ENCODE results near the gene MAPKAP1. TPM values are rescaled to one million over a fixed set of nuclear protein-coding genes. Genes with fewer than 3 reads are reported as not detected.

MAPKAP1 gene
- 82.5 and 84.4 TPM in 2 replicates for total RNA-seq

GRCh38 chr9:125706651-125707471, at the start of gene MAPKAP1:
TSS of gene MAPKAP1 (minus strand) at chr9:125707208. CDS start at chr9:125672574, 34,634 bp downstream.
- DNase-seq: peak; percentile 96

GRCh38 chr9:125756518-125756917, 49.5 kb upstream of the MAPKAP1 start:
- no peak for DNase-seq

DNA sequence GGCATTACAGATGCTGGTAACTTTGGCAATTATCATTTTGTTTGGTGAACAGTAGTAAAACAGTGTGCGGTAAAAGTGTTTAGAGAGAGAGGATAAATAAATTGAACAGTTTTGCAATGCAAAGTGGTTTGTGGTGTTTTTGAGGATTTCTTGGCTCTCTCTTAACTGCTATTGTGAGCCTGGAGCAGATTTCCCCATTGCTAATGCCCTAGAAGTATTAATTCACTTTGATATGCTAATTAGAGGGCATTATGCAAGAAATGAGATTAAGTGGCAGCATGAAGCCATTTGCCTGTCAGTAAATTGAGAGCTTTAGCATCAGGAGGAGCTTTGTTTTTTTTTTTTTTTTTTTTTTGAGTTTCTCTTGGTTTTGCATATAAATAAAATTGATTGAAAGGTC, 48.3 kb upstream of the MAPKAP1 start:
- no peak for DNase-seq

- DNase-seq: no peak
Observed at GRCh38 chr9:125754096-125754495, 47.1 kb upstream of the MAPKAP1 start.

DNA sequence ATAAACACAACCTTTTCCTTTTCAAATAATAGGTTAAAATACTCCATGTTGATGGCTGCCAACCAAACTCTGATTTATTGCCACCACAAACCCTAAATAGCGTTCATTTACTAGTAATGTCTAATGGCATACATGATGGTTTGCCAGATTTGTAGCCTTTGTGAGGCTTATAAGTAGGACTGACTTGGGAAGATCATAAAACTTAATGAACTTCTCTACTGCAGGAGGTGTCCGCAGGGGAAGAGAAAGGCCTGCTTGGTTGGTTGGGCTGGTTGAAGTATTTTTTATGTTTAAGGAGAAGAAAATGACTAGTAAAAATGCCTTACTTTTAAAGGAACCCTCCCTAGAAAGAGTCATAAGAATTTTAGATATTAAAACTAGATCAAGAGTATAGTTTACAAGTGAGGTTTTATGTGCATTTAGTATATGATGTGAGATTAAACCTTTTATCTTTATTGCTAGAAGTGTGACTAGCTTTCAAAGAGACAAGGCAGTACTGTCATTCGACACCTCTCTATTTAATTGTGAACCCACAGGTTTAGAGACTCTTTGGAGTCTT, 45.1 kb upstream of the MAPKAP1 start:
- no peak for DNase-seq

GRCh38 chr9:125750627-125751011, 43.6 kb upstream of the MAPKAP1 start:
- DNase-seq: no peak

GRCh38 chr9:125749951-125750626, 43.1 kb upstream of the MAPKAP1 start:
- DNase-seq: no peak

DNA sequence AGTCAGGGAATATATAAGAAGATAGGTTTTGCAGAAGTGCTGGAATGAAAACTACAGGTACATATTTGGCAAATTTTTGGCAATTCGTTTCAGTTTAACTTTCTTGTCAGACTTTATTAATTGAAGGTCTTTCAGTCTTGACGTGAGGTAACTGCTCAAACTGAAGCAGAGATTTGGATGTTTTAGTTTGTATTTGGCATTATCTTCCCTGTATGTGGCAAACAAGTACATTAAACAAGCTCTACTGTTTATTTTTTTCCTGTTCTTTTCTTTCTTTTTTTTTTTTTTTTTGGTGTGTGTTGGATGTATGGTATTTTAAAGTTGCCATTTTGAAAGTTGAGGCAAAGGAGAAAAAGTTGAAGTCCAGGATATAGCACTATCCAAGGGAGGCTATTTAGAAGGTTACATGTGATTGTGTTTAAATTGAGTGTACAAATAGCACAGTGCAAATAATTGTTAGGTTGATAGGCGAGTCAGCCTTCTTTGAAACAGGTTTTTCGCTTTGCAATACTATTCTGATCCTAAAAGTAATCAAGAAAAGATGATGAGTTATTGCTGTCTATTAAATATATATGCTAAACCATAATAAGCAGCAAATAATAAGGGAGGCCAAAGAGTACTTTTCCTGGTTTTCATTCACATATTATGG, 42.4 kb upstream of the MAPKAP1 start:
- no peak for DNase-seq

DNA sequence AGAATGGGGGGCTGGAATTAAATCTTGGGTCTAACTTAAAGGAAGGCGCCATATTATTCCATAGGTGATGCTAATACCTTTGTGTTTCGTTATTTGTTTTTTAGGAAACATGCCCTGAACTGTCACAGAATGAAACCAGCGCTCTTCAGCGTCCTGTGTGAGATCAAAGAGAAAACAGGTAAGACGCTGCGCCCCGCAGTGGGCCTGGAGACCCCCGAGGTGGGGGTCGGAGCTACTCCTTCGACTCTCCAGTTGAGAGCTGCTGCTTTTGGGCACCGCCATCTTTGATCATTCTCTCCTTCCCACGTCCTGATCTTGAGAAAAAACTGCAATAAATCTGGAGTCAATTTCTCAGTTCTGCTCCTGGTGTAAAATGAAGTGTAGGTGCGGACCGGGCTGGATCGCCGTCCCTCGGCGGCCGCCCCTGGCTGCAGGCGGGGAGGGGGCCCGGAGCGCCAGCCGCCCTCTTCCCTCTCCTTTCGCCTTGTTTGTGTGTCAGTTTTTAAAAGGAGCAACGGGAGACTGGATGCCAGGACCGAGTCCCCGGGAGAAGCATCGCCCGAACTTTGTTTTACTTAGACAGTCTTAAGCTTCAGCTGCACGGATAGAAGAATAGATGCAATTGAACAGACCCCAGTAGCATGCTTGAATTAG, 41.6 kb upstream of the MAPKAP1 start:
- DNase-seq: peak; percentile 38

- peak; percentile 51 for DNase-seq
Observed at GRCh38 chr9:125747765-125748445, 40.9 kb upstream of the MAPKAP1 start.

GRCh38 chr9:125747053-125747764, 40.2 kb upstream of the MAPKAP1 start, which contains the start of gene PBX3:
TSS of gene PBX3 (plus strand) at chr9:125747373.
- DNase-seq: peak; percentile 56

DNA sequence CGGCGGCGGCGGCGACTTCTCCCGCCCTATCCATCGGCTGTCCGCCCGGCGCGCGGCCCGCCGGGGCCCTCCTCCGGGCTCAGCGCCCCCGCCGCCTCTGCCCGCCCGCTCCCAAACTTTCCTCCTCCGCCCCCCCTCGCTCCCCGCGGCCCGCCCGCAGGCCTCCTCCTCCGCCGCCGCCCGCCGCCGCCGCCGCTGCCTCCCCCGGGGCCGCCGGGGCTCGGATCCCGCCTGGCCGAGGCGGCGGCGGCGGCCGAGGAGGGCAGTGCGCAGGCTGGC, 39.7 kb upstream of the MAPKAP1 start:
- DNase-seq: no peak

GRCh38 chr9:125746017-125746773, 39.2 kb upstream of the MAPKAP1 start:
- peak; percentile 97 for DNase-seq

DNA sequence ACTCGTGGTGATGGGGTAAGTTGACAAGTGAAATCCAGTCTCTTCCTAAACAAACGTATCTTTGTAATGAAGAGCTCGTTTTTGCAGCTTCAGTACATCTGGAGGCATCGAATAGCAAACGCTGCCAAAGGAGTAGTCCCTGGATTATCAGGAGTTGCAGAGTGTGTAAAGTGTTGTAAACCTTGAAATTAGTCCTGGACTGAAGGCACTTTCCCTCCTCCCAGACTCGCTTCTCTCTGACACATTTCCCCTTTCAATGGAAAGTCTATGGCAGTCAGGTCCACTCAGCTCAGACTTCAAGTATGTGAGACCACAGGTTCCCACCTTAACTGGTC, 38.6 kb upstream of the MAPKAP1 start:
- DNase-seq: no peak

GRCh38 chr9:125745018-125745417, 38.0 kb upstream of the MAPKAP1 start:
- DNase-seq: no peak

GRCh38 chr9:125744616-125745015, 37.6 kb upstream of the MAPKAP1 start:
- no peak for DNase-seq

DNA sequence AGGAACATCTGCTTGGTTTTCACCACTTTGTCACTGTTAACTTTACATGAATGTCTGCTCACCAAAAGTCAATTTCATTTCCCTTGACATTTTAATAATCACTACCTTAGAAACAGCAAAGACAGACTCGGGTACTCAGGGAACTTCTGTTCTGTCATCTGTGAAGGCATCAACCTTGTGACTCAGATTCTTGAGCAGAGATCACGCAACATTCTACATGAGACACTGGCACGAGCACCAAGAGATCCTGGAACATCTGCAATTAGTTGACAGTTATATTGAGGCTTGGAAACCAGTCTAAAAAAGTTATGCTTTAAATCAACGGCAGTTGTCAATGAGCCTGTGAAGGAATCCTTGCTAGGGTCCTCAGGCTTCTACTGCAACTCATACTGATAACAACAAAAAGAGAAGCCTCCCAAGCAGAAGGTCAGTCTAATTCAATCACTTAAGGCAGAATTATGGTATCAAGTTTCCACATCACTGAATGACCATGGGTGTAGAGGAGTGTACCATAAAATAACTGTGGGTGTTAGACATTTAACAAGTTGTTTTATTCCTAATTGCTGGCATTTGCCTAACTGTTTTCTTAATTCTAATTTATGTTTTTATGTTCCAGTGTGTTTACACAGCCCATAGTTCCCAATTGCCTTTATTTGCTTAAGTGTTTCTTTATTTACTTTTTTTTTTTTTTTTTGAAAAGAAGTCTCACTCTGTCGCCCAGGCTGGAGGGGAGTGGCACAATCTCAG, 36.8 kb upstream of the MAPKAP1 start:
- DNase-seq: no peak

GRCh38 chr9:125742657-125743056, 35.6 kb upstream of the MAPKAP1 start:
- DNase-seq: no peak

GRCh38 chr9:125739436-125739835, 32.4 kb upstream of the MAPKAP1 start:
- DNase-seq: no peak

DNA sequence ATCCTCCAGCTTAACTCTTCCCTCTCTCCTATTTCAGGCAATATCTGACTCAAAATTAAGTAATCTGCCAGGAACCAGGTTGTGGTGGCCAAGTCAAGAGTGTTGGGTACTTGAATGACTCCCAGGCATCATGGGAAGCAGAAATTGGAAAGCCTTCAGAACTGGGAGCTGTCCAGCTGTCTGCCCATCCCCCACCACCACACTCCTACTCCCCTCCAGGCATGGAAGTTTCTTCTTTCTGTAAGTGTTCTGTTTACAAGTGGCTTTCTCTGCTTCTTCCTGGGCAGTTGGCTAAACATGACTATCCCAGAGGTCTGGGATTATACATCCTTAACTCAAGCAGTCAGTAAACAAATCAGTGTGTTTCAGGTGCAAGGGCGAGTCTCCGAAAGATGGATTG, 25.6 kb upstream of the MAPKAP1 start:
- DNase-seq: no peak
